Measurements from ENCODE around the gene NIP7. TPM values are rescaled to one million over a fixed set of nuclear protein-coding genes. Genes with fewer than 3 reads are reported as not detected.

Gene NIP7
- total and polyA plus RNA-seq, 9 of the 15 experiments (the other 6 are each of a cell fraction or from before 2014, with no cell fraction given): 28.9 to 85.5 (median 72.5) TPM

DNA sequence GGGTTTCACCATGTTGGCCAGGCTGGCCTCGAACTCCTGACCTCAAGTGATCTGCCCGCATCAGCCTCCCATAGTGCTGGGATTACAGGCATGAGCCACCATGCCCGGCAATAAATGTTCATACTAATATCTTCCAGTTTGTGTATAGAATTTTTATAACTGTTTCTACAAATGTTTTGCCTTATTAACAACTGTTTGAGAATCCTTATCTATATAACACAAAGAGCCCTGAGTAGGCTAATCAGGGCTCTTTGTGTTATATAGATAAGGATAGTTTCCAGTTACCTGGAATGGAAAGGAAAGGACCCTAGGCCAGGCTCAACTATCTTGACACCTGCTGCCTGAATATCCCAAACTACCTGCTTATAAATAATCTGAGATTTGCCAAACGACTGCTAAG, 29.3 kb downstream of the NIP7 start:
- H3K27ac ChIP-seq (ENCODE audit: extremely low read depth, low read depth, low read length): no peak overlapping the region; the same call in 2 of the 3 replicates
- no peaks in the 10 kb centered on the region for H3K27me3 ChIP-seq (ENCODE audit: control insufficient read depth in 2 of 2, insufficient read depth in 2 of 2, low read length in 2 of 2)
- ChIA-PET POLR2A (no interaction called here), CTCF (ENCODE audit: low intra/inter-chr PET ratio) (no interaction called here)
- WGBS (ENCODE audit: insufficient coverage, low coverage, missing lambda C conversion rate): 84% methylated on average over 4 of the region's 4 CpGs
- peaks cover 2% of the 10 kb centered on the region; the same call in 2 of the 3 replicates for H3K79me2 ChIP-seq (ENCODE audit: control insufficient read depth, insufficient read depth, low read length)
- no peak overlapping the region for H3K4me3 ChIP-seq
- H3K36me3 ChIP-seq (ENCODE audit: control insufficient read depth, insufficient read depth, low read length): peaks cover 94% of the 10 kb centered on the region
- TF ChIP-seq PURB (CRISPR knock-in tag; IDR thresholded peaks at IDR 0.05; ENCODE audit: low read depth): no peak
- TF ChIP-seq TCFL5 (CRISPR knock-in tag; conservative IDR thresholded peaks at IDR 0.05): no peak
- no peak for TF ChIP-seq HLTF (IDR thresholded peaks at IDR 0.05)
- no peak for TF ChIP-seq NR1H2 (CRISPR knock-in tag; IDR thresholded peaks at IDR 0.05)
- TF ChIP-seq MIER1 (IDR thresholded peaks at IDR 0.05; ENCODE audit: low read depth): no peak
- TF ChIP-seq TAL1 (IDR thresholded peaks at IDR 0.05): peak; percentile 43; the same call in 1 of the 2 replicates
- TF ChIP-seq, protein P1, sequence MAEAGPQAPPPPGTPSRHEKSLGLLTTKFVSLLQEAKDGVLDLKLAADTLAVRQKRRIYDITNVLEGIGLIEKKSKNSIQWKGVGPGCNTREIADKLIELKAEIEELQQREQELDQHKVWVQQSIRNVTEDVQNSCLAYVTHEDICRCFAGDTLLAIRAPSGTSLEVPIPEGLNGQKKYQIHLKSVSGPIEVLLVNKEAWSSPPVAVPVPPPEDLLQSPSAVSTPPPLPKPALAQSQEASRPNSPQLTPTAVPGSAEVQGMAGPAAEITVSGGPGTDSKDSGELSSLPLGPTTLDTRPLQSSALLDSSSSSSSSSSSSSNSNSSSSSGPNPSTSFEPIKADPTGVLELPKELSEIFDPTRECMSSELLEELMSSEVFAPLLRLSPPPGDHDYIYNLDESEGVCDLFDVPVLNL (CRISPR knock-in tag; IDR thresholded peaks at IDR 0.05; ENCODE audit: low read depth): no peak
- no peak for TF ChIP-seq GTF2E2 (tag; IDR thresholded peaks at IDR 0.05)
- TF ChIP-seq, protein P2, sequence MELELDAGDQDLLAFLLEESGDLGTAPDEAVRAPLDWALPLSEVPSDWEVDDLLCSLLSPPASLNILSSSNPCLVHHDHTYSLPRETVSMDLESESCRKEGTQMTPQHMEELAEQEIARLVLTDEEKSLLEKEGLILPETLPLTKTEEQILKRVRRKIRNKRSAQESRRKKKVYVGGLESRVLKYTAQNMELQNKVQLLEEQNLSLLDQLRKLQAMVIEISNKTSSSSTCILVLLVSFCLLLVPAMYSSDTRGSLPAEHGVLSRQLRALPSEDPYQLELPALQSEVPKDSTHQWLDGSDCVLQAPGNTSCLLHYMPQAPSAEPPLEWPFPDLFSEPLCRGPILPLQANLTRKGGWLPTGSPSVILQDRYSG (tag; conservative IDR thresholded peaks at IDR 0.05; ENCODE audit: low read depth): no peak
- peak; percentile 22; the same call in 1 of the 2 replicates for TF ChIP-seq SOX6 (IDR thresholded peaks at IDR 0.05)
- peak; percentile 33; the same call in 1 of the 2 replicates for TF ChIP-seq CBFA2T3 (IDR thresholded peaks at IDR 0.05)
- TF ChIP-seq CTBP1 (IDR thresholded peaks at IDR 0.05; ENCODE audit: borderline replicate concordance): no peak
- 0 out of 2 replicates have a peak, but pooled peaks cover 3% of the 10 kb centered on the region for H4K20me1 ChIP-seq (replicated peaks; ENCODE audit: control insufficient read depth, insufficient read depth, low read length)
- no peak for FAIRE-seq
- H3K9me1 ChIP-seq (ENCODE audit: control insufficient read depth, insufficient read depth, low read length): no peaks in the 10 kb centered on the region
- no TSS peak for BruUV-seq (replicated peaks)
- H3K4me2 ChIP-seq (ENCODE audit: insufficient read depth, low read length): no peak overlapping the region
- DNase-seq (ENCODE audit: extremely low read depth in 1 of 4, low spot score in 3 of 4): no peak
- no peak overlapping the region for H3K9ac ChIP-seq (ENCODE audit: insufficient read depth in 1 of 2, low read depth in 2 of 2, low read length in 2 of 2)
- no peak for ATAC-seq
- no peaks in the 10 kb centered on the region for H3K9me3 ChIP-seq (replicated peaks; ENCODE audit: control insufficient read depth, insufficient read depth, low read depth, low read length)
- no peak overlapping the region for H2AFZ ChIP-seq (ENCODE audit: low read depth, low read length)
- peaks cover 0 to 10% of the 10 kb centered on the region in 2 experiments; a peak in 2 of 5 replicates for H3K4me1 ChIP-seq (replicated peaks in 1 of 2; ENCODE audit: control insufficient read depth in 2 of 2, insufficient read depth in 2 of 2, low read length in 2 of 2)
- in situ Hi-C loops (cut with MboI) (no loop called here), intact Hi-C loops (cut with micrococcal nuclease) (no loop called here)

Measured in K562 (cell line).